IPS-11a (cell line): ENCODE measurements around the gene MTCL1.

Source experiments
- H3K4me3 ChIP-seq: one replicate; pipeline ENCODE4 v1.5.1; 2013; ENCODE audit warnings: low read depth, low read length, control low read depth

The MTCL1 gene

GRCh38 chr18:8705238-8705960 is at the start of gene MTCL1:
TSS of gene MTCL1 (plus strand) at chr18:8705556. CDS start at chr18:8705661, 105 bp downstream.
- H3K4me3 ChIP-seq: peak within 1 kb of the TSS; percentile 65

GRCh38 chr18:8656232-8656631 is 49.1 kb upstream of the MTCL1 start:
- no peak overlapping the region for H3K4me3 ChIP-seq

GRCh38 chr18:8657050-8657820 is 48.1 kb upstream of the MTCL1 start:
- no peak overlapping the region for H3K4me3 ChIP-seq

- no peak overlapping the region for H3K4me3 ChIP-seq
Observed at GRCh38 chr18:8657873-8658470, 47.4 kb upstream of the MTCL1 start.

GRCh38 chr18:8658858-8659485 is 46.4 kb upstream of the MTCL1 start:
- H3K4me3 ChIP-seq: no peak overlapping the region

GRCh38 chr18:8659609-8660242 is 45.6 kb upstream of the MTCL1 start:
- H3K4me3 ChIP-seq: no peak overlapping the region

GRCh38 chr18:8660316-8660715 is 45.0 kb upstream of the MTCL1 start:
- H3K4me3 ChIP-seq: no peak overlapping the region

- no peak overlapping the region for H3K4me3 ChIP-seq
Observed at GRCh38 chr18:8661754-8662559, 43.4 kb upstream of the MTCL1 start.

- no peak overlapping the region for H3K4me3 ChIP-seq
Observed at GRCh38 chr18:8662560-8663255, 42.6 kb upstream of the MTCL1 start.

GRCh38 chr18:8667846-8668245 is 37.5 kb upstream of the MTCL1 start:
- no peak overlapping the region for H3K4me3 ChIP-seq

- H3K4me3 ChIP-seq: no peak overlapping the region
Observed at GRCh38 chr18:8668381-8668780, 37.0 kb upstream of the MTCL1 start.

GRCh38 chr18:8669571-8669970 is 35.8 kb upstream of the MTCL1 start:
- H3K4me3 ChIP-seq: no peak overlapping the region

GRCh38 chr18:8673256-8674209 is 31.8 kb upstream of the MTCL1 start:
- H3K4me3 ChIP-seq: no peak overlapping the region

- H3K4me3 ChIP-seq: no peak overlapping the region
Observed at GRCh38 chr18:8675057-8675456, 30.3 kb upstream of the MTCL1 start.

GRCh38 chr18:8681196-8681595 is 24.2 kb upstream of the MTCL1 start:
- H3K4me3 ChIP-seq: no peak overlapping the region

GRCh38 chr18:8684577-8684976 is 20.8 kb upstream of the MTCL1 start:
- no peak overlapping the region for H3K4me3 ChIP-seq

- no peak overlapping the region for H3K4me3 ChIP-seq
Observed at GRCh38 chr18:8685141-8685913, 20.0 kb upstream of the MTCL1 start.

GRCh38 chr18:8685914-8686216 is 19.5 kb upstream of the MTCL1 start:
- H3K4me3 ChIP-seq: no peak overlapping the region
